Epithelial cell of proximal tubule (primary cell): ENCODE results near the gene ALDH8A1. TPM values are rescaled to one million over a fixed set of nuclear protein-coding genes. Genes with fewer than 3 reads are reported as not detected.

Experiments
- DNase-seq: peaks from one replicate; pipeline ENCODE4 v3.0.0-alpha.2; 2011; ENCODE audit warnings: low read depth
- H3K4me3 ChIP-seq: 2 replicates; pipeline ENCODE4 v1.5.1; 2011; ENCODE audit warnings: low read depth, mild to moderate bottlenecking, low read length
- total RNA-seq: library from RNA; depleted of rRNA; stranded (reverse); fragments of >200 nt; gene quantifications from 2 replicates; pipeline ENCODE4 v1.2.3, GENCODE V29; 2015
- TF ChIP-seq, protein P1 (sequence below): conservative IDR thresholded peaks from 2 replicates; pipeline ENCODE4 v1.5.1; 2012; ENCODE audit warnings: low read depth, mild to moderate bottlenecking, low read length

The ALDH8A1 gene
- total RNA-seq, 1 donor from 2014 or later, result 0.40 TPM

DNA sequence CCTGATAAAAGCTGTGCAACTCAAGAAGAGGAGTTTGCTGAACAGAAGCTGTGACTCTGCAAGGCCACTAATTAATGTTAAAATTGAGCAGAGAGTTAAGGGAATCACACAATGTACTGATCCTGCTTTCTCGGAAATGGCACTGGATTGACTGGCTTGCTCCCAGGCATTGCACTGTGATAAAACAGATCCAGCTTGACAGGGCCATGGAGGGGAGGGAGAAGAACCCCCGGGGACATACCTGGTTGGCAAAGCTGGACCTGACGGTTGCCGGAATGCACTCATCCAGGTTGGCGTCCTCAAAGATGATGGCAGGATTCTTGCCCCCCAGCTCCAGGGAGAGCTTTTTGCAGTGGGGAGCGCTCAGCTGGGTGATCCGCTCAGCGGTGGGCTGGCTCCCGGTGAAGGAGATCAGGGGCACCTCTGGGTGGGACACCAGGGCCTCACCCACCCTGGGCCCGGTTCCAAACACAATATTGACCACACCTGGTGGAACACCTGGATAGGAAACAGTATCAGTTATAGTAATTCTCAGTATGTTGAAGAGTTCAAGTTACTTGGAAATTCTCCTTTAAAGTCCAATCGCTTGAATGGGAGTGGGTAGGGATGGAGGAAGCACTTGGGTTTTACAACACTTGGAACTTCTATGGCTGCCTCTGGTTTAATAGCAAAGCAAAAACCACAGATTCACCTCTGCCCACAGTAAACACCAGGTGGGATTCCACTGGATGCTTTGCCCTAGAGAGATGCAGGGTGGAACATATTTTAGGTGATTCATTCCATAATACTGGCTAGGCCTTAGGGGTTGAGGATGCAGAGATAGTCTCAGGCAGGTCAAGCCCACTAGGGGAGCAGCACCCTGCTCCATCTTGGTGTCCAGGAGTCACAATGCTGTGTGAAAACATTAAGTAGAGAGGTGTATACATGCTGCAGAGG is 17.1 kb downstream of the ALDH8A1 start:
- no peak overlapping the region for H3K4me3 ChIP-seq
- no peak for DNase-seq
- TF ChIP-seq, protein P1, sequence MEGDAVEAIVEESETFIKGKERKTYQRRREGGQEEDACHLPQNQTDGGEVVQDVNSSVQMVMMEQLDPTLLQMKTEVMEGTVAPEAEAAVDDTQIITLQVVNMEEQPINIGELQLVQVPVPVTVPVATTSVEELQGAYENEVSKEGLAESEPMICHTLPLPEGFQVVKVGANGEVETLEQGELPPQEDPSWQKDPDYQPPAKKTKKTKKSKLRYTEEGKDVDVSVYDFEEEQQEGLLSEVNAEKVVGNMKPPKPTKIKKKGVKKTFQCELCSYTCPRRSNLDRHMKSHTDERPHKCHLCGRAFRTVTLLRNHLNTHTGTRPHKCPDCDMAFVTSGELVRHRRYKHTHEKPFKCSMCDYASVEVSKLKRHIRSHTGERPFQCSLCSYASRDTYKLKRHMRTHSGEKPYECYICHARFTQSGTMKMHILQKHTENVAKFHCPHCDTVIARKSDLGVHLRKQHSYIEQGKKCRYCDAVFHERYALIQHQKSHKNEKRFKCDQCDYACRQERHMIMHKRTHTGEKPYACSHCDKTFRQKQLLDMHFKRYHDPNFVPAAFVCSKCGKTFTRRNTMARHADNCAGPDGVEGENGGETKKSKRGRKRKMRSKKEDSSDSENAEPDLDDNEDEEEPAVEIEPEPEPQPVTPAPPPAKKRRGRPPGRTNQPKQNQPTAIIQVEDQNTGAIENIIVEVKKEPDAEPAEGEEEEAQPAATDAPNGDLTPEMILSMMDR, result no peak

DNA sequence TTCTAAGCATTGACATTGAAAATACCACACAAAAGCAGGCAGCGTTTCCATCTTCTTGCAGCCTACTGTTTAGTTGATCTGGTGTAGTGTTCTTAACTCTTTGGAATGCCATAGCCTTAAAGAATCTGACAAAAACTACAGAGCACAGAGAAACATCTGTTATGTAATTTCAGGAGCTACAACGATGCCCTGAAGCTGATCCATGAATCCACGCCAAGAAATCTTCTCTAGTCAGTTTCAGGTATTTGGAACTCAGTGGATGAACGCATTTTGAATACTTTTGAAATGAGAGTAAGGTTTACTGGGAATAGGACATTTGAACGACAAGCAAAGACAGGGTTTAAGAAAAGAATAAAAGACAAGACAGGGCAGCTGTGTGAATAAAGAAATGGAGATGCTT is 17.8 kb downstream of the ALDH8A1 start:
- TF ChIP-seq, protein P1, result no peak

GRCh38 chr6:134930463-134930862 is 19.4 kb downstream of the ALDH8A1 start:
- TF ChIP-seq, protein P1, result no peak

More for the DNA sequence above, 17.8 kb downstream of the ALDH8A1 start:
- H3K4me3 ChIP-seq, result no peak overlapping the region
- DNase-seq, result no peak

DNA sequence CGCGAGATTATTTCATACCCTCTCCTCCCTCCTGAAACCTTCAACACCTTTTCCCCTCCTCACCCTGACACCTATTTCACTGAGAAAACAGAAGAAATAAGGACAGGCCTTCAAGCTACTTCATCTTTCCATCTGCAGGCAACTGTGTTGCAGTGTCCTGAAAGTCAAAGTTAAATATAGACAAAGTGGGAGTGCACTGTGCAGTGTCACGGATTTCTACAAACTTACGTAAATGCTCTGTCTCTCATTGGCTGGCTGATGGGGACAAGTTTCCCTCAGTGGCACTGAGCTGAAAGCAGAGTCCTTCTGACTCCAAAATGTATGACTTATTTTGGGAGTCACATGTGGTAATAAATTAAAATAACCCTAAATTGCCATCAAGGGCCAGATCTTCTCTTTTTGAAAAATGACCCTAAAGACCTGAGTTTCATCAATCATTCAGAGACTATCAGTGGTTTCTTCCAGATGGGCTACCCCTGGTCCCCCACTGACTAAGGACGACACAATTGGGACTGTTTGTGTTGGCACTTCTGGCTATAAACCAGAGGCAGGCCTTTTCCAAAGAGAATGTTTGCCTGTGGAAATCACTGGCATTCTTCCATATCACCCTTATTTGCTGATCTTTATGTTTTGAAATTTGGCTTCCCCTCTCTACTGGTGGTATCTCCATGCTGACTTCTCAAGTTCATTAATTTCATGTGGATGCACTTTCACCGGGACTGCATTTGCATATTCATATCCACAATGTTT is 21.6 kb downstream of the ALDH8A1 start:
- TF ChIP-seq, protein P1, result no peak
- no peak for DNase-seq
- H3K4me3 ChIP-seq, result no peak overlapping the region

More at GRCh38 chr6:134930463-134930862, 19.4 kb downstream of the ALDH8A1 start:
- no peak for DNase-seq
- no peak overlapping the region for H3K4me3 ChIP-seq

DNA sequence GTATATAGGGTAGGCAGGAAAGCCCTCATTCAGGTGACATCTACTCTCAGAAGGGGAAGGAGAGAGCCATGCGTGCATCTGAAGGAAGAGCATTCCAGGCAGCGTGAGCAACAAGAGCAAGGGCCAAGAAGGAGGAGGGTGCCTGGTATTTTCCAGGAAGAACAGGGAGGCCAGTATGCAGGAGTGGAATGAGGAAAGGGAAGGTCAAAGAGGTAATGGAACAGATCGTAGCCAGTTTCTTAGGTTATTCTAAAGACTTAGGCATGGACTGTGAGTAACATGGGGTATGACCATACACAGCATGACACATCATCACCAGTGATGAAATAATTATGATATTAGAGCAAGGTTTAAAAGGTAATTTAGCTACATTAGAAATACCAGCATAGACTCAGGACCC is 24.1 kb downstream of the ALDH8A1 start:
- TF ChIP-seq, protein P1, result no peak

DNA sequence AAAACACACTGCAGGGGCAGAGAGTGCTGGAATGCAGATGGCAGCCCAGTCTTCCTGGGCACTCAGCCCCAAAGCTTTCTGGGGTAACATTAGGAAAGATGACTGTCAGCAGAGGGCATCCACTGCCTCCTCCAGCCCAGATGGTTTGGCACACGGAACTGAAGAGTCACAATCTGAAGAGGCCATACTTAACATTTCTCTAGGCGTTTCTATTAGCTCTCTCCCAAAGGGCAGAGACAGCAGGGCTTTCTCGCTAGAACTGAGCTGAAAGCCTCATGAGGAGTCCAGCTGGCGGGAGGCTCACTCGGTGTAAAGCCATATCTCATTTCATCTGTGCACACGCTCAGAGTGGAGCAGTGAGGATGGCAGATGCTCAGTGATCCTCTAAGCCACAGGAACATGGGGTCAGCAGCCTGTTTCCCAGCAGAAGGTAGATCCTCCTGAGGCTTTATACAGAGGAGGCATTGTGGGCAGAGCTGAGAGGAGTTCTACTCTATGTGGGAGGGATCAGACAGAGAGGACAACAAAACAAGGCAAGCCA is 28.1 kb downstream of the ALDH8A1 start:
- no peak for DNase-seq
- no peak overlapping the region for H3K4me3 ChIP-seq
- TF ChIP-seq, protein P1, result no peak

More for the DNA sequence above, 24.1 kb downstream of the ALDH8A1 start:
- no peak for DNase-seq
- H3K4me3 ChIP-seq, result no peak overlapping the region
